ENCODE data around the gene SGCA. TPM values are rescaled to one million over a fixed set of nuclear protein-coding genes. Genes with fewer than 3 reads are reported as not detected.

The SGCA gene
- total and polyA plus RNA-seq, 2 of the 8 experiments (the other 6 are each of a cell fraction or from before 2014, with no cell fraction given): 0.12 TPM; not detected in 1

DNA sequence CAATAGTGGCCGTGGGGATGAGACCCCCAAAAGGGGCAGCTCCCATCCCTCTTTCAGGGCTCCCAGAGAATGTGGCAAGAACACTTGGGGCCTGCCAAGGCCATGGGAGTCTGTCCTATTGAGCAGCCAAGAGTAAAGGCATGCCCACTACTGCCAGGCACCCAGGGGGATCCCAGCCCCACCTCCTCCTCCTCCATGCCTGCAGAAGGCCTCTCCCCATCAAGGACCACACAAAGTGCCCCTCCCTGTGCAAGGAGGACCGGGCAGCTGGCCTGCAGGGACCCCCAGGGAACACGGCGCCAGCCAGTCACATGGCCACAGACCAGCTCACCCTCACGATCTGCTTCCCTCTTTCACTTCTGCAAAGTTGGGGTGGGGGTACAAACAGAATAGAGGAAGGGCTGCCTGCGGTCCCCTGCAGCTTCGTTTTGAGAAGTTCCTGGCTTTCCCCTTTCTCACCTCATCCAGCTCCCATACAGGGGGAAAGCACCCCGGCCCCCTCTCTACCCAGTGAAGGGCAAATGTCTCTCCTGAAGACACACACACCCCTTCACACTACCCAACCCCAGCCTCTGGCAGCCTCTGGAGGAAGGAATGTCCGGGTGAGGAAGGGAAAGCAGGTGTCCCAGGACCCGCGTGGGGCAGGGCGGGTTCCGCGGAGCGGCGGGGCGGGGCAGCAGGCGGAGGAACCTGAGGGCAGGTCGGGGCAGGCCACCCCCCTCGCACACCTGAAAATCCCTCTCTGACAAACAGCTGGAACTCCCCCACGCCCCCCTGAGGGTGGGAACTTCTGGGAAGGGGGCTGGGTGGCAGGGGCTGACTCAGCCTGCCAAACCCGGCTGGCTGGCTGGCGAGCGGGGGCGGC is 17.3 kb upstream of the SGCA start (continued):
- TF ChIP-seq POU5F1 (IDR thresholded peaks at IDR 0.05; ENCODE audit: low read depth, low read length) (no peak), KDM1A (IDR thresholded peaks at IDR 0.05; ENCODE audit: borderline replicate concordance, low read length) (no peak), CTBP2 (IDR thresholded peaks at IDR 0.05; ENCODE audit: borderline replicate concordance, insufficient read depth, insufficient read length, low read length) (no peak), KDM4A (IDR thresholded peaks at IDR 0.05; ENCODE audit: low read depth, low read length, severe bottlenecking) (no peak), BCL11A (IDR thresholded peaks at IDR 0.05; ENCODE audit: low read depth in 2 of 2, low read length in 2 of 2) (no peak), SIRT6 (IDR thresholded peaks at IDR 0.05; ENCODE audit: low read length) (no peak), GTF2F1 (IDR thresholded peaks at IDR 0.05; ENCODE audit: borderline replicate concordance, low read depth, low read length) (no peak), BACH1 (IDR thresholded peaks at IDR 0.05; ENCODE audit: low read length) (peak; percentile 31; the same call in 1 of the 2 replicates), SUZ12 (IDR thresholded peaks at IDR 0.05; ENCODE audit: low read length) (no peak), RFX5 (IDR thresholded peaks at IDR 0.05; ENCODE audit: borderline replicate concordance, low read depth, low read length) (no peak), ZNF274 (IDR thresholded peaks at IDR 0.05; ENCODE audit: borderline replicate concordance, extremely low read depth, low read length) (no peak), TEAD4 (IDR thresholded peaks at IDR 0.05; ENCODE audit: low read depth, low read length) (peak; percentile 71)
- TF ChIP-seq, protein P1, sequence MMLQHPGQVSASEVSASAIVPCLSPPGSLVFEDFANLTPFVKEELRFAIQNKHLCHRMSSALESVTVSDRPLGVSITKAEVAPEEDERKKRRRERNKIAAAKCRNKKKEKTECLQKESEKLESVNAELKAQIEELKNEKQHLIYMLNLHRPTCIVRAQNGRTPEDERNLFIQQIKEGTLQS (IDR thresholded peaks at IDR 0.05; ENCODE audit: insufficient read depth, low read depth, low read length): no peak
- TF ChIP-seq, protein P2, sequence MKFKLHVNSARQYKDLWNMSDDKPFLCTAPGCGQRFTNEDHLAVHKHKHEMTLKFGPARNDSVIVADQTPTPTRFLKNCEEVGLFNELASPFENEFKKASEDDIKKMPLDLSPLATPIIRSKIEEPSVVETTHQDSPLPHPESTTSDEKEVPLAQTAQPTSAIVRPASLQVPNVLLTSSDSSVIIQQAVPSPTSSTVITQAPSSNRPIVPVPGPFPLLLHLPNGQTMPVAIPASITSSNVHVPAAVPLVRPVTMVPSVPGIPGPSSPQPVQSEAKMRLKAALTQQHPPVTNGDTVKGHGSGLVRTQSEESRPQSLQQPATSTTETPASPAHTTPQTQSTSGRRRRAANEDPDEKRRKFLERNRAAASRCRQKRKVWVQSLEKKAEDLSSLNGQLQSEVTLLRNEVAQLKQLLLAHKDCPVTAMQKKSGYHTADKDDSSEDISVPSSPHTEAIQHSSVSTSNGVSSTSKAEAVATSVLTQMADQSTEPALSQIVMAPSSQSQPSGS (IDR thresholded peaks at IDR 0.05; ENCODE audit: low read length): no peak
